ENCODE data around the gene SLC9A5. TPM values are rescaled to one million over a fixed set of nuclear protein-coding genes. Genes with fewer than 3 reads are reported as not detected.

SLC9A5 gene
- total and polyA plus RNA-seq, 9 of the 15 experiments (the other 6 are each of a cell fraction or from before 2014, with no cell fraction given), result 0.06 to 3.1 (median 1.2) TPM

DNA sequence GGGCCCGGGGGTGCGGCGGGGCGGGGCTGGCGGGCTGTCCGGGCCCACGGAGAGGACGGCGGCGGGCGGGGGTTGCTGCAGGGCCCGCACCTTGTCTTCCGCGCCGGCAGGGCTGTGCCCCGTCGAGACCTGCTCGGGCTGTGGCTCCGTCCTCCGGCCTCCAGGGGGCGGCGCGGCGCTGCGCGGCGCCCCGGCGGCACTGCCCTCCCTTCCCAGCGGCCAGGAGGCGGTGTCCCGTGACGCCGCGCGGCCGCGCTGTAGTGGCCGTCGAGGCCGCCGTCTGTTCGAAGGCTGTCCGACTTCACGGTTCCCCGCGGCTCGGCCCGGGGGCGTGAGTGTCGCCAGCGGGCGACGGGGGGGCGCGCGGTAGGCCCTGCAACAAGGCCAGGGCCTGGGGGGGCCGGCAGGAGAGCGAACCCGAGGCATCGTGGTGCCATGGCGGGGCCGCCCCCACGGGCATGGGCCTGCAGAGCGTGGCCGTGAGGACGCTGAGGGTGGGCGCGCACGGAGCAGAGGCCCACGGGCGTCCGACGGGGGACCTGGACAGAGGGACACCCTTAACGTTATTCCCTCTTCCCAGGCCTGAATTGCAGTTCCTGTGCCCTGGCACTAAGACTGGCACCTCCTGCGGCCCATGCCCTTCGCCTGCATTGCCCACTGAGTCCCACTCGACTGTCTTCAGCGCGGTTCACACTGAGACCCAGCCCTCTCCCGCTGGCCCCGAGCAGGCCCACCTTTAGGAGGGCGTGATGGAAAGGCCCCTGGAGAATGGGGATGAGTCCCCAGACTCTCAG, 30.7 kb downstream of the SLC9A5 start, which contains the start of gene PLEKHG4 (continued):
- TF ChIP-seq, protein P1, sequence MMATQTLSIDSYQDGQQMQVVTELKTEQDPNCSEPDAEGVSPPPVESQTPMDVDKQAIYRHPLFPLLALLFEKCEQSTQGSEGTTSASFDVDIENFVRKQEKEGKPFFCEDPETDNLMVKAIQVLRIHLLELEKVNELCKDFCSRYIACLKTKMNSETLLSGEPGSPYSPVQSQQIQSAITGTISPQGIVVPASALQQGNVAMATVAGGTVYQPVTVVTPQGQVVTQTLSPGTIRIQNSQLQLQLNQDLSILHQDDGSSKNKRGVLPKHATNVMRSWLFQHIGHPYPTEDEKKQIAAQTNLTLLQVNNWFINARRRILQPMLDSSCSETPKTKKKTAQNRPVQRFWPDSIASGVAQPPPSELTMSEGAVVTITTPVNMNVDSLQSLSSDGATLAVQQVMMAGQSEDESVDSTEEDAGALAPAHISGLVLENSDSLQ (IDR thresholded peaks at IDR 0.05), result no peak
- TF ChIP-seq GABPB1 (CRISPR knock-in tag; IDR thresholded peaks at IDR 0.05) (0 out of 2 replicates have a peak, but pooled peaks have one; percentile 16), HDAC1 (IDR thresholded peaks at IDR 0.05) (peak in 1 of 2 experiments; percentile 26; a peak in 1 of 4 replicates), NFRKB (IDR thresholded peaks at IDR 0.05; ENCODE audit: low read depth) (no peak), GTF2A2 (tag; IDR thresholded peaks at IDR 0.05) (no peak), ZNF696 (CRISPR knock-in tag; conservative IDR thresholded peaks at IDR 0.05) (no peak), POLR2B (IDR thresholded peaks at IDR 0.05; ENCODE audit: low read depth, partially characterized antibody) (no peak), MTA1 (IDR thresholded peaks at IDR 0.05; ENCODE audit: borderline replicate concordance) (no peak), ZFX (CRISPR knock-in tag; IDR thresholded peaks at IDR 0.05) (peak; percentile 92), NFYB (IDR thresholded peaks at IDR 0.05; ENCODE audit: extremely low read depth, insufficient read length) (no peak), ZNF133 (CRISPR knock-in tag; IDR thresholded peaks at IDR 0.05) (no peak), ZNF76 (CRISPR knock-in tag; IDR thresholded peaks at IDR 0.05; ENCODE audit: borderline replicate concordance) (peak; percentile 88; the same call in 1 of the 2 replicates), ZNF121 (CRISPR knock-in tag; conservative IDR thresholded peaks at IDR 0.05) (no peak), MCM7 (IDR thresholded peaks at IDR 0.05) (no peak), SRSF7 (optimal IDR thresholded peaks at IDR 0.05; ENCODE audit: low read depth, low read length) (no peak), HEY1 (CRISPR knock-in tag; IDR thresholded peaks at IDR 0.05; ENCODE audit: borderline replicate concordance) (no peak)
- TF ChIP-seq, protein P2, sequence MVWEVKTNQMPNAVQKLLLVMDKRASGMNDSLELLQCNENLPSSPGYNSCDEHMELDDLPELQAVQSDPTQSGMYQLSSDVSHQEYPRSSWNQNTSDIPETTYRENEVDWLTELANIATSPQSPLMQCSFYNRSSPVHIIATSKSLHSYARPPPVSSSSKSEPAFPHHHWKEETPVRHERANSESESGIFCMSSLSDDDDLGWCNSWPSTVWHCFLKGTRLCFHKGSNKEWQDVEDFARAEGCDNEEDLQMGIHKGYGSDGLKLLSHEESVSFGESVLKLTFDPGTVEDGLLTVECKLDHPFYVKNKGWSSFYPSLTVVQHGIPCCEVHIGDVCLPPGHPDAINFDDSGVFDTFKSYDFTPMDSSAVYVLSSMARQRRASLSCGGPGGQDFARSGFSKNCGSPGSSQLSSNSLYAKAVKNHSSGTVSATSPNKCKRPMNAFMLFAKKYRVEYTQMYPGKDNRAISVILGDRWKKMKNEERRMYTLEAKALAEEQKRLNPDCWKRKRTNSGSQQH (CRISPR knock-in tag; IDR thresholded peaks at IDR 0.05), result no peak
- TF ChIP-seq, protein P3, sequence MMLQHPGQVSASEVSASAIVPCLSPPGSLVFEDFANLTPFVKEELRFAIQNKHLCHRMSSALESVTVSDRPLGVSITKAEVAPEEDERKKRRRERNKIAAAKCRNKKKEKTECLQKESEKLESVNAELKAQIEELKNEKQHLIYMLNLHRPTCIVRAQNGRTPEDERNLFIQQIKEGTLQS (IDR thresholded peaks at IDR 0.05), result no peak
- TF ChIP-seq, protein P3 (CRISPR knock-in tag; conservative IDR thresholded peaks at IDR 0.05), result no peak

Measured in K562 (cell line).